VCaP (cell line): ENCODE measurements around the gene RRP9.

Experiments
- H3K27ac ChIP-seq: fragments of 450-650 bp; 2 replicates; pipeline ENCODE4 v1.5.1; 2017
- TF ChIP-seq, protein P1 (sequence below): fragments of 450-650 bp; conservative IDR thresholded peaks from 2 replicates; pipeline ENCODE4 v1.5.1; 2017; ENCODE audit warnings: mild to moderate bottlenecking, moderate library complexity

Gene RRP9

DNA sequence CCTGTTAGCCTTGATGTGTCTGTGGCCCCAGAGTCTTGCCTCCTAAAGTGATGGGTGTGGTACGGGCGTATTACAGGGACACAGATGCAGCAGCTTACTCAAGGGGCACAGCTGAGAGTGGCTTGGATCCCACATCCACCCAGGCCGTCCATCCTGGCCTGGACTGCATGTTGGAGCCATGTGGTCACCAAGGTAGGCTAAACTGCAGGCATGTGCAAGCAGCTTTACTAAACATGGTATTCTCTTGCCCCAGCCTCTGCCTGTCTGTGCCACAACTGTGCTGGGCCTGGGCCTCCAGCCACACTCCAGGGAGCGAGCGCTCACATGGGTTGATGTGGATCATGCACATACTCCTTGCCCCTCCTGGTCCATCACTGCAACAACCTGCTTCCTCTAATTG is 7.4 kb upstream of the RRP9 start:
- TF ChIP-seq, protein P1, sequence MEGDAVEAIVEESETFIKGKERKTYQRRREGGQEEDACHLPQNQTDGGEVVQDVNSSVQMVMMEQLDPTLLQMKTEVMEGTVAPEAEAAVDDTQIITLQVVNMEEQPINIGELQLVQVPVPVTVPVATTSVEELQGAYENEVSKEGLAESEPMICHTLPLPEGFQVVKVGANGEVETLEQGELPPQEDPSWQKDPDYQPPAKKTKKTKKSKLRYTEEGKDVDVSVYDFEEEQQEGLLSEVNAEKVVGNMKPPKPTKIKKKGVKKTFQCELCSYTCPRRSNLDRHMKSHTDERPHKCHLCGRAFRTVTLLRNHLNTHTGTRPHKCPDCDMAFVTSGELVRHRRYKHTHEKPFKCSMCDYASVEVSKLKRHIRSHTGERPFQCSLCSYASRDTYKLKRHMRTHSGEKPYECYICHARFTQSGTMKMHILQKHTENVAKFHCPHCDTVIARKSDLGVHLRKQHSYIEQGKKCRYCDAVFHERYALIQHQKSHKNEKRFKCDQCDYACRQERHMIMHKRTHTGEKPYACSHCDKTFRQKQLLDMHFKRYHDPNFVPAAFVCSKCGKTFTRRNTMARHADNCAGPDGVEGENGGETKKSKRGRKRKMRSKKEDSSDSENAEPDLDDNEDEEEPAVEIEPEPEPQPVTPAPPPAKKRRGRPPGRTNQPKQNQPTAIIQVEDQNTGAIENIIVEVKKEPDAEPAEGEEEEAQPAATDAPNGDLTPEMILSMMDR = no peak
- no peak overlapping the region for H3K27ac ChIP-seq

DNA sequence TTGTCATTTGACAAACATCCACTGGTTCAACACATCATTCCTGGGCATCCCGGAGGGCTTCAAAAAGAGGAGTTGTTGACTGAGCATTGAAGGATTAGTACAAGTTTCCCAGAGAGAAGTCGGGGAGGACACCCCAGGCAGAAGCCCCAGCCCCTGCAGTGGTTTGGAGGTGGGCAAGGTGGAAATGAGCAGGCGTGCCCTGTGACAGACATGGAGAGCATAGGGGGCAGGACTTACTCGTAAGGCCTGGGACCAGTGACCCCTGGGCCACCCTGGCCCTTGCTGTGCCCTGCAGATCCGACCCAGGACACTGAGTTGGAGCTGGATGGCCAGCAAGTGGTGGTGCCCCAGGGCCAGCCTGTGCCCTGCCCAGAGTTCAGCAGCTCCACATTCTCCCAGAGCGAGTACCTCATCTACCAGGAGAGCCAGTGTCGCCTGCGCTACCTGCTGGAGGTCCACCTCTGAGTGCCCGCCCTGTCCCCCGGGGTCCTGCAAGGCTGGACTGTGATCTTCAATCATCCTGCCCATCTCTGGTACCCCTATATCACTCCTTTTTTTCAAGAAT is 6.4 kb upstream of the RRP9 start:
- TF ChIP-seq, protein P1 = no peak
- H3K27ac ChIP-seq = no peak overlapping the region

DNA sequence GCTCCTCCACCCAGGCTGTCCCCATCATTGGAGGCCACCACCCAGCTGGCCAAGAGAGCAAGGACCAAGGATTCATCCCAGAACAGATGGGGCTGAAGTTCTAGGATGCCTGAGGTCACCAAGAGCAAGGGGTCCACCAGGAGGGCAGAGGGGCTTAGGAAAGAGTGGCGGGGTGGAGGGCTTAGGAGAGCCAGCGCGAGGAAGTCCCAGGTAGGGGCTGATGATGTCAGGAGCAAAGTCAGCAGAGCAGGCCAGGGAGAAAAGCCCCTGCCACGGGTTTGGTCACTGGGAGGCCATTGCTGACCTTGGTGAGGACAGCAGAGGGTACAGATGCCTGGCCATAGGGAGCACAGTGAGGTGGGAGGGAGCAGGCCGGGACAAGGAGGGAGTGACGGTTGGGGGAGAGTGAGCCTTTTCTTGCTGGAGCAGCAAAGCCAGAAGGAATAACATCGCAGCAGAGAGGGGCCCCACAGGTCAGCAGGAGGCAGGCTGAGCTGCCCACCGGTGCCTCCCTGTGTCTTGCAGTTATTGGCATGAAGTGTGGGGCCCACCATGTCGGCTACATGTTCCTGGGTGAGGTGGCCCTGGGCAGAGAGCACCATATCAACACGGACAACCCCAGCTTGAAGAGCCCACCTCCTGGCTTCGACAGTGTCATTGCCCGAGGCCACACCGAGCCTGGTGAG is 5.7 kb upstream of the RRP9 start:
- H3K27ac ChIP-seq = no peak overlapping the region
- TF ChIP-seq, protein P1 = no peak

DNA sequence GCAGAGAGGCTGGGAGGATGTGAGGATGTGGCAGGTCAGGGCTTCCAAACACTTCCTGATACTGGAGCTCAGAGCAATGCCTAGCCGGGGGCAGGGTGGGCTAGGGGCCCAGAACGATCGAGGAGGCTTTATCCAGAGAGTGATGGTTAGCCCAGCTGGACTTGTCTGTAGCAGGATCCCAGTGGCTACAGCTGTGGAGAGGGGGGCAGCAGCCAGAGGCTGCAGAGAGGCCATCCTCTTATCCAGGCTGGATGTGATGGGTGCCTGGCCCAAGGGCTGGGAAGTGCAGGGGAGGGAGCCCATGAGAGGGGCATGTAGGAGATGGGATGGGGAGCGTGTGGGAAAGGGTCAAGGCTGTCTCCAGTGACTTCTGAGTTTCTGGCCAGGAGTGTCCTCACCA is 5.1 kb upstream of the RRP9 start:
- no peak overlapping the region for H3K27ac ChIP-seq
- TF ChIP-seq, protein P1 = no peak

DNA sequence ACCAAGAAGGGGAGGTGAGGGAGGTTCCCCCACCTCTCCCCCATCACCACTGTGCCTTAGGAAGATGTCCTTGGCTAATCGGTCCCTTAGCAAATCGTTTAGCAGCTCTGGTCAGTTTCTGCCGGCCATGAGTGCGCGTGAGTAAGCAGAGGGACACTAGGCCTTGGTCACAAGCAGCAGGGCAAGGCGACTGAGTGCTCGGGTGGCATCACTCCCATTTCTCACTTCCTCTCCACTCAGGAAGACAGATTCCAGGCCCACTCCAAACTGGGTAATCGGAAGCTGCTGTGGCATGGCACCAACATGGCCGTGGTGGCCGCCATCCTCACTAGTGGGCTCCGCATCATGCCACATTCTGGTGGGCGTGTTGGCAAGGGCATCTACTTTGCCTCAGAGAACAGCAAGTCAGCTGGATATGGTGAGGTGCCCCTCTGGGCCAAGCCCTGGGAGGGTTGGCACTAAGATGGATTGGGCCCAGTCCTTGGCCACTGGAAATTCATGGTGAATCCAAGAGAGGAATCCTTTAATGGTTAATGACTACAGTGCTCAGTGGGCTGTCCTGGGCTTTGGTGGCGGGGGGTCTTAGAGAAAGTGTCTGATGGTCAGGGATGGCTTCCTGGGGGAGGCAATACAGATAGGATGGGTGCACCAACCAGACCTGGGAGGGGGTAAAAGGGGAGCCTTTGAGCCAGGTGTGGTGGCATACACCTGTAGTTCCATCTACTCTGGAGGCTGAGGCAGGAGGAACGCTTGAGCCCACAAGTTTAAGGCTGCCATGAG is 4.4 kb upstream of the RRP9 start:
- no peak overlapping the region for H3K27ac ChIP-seq
- TF ChIP-seq, protein P1 = no peak

DNA sequence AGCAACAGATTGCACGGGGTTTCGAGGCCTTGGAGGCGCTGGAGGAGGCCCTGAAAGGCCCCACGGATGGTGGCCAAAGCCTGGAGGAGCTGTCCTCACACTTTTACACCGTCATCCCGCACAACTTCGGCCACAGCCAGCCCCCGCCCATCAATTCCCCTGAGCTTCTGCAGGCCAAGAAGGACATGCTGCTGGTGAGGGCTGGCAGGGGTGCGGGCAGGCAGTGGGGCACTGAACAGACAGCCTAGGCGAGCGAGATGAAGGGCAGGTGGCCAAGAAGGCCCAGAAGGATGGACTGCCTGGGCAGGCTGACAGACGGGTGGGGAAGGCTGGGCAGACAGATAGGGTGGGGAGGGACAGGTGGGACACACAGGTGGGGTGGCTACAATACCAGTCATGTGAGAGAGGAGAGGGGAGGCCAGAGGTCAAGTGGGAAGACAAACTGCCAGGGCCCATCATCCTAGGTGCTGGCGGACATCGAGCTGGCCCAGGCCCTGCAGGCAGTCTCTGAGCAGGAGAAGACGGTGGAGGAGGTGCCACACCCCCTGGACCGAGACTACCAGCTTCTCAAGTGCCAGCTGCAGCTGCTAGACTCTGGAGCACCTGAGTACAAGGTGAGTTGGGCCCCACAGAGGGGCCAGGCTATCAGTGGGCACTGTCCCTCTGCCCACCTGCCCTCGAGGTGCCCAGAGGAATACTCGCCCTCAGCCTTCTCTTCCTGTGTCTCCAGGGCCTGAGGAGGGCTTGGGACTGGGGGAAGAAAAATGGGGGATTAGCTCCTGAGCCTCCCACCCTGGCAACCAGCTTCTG is 3.5 kb upstream of the RRP9 start:
- H3K27ac ChIP-seq = no peak overlapping the region
- TF ChIP-seq, protein P1 = no peak

DNA sequence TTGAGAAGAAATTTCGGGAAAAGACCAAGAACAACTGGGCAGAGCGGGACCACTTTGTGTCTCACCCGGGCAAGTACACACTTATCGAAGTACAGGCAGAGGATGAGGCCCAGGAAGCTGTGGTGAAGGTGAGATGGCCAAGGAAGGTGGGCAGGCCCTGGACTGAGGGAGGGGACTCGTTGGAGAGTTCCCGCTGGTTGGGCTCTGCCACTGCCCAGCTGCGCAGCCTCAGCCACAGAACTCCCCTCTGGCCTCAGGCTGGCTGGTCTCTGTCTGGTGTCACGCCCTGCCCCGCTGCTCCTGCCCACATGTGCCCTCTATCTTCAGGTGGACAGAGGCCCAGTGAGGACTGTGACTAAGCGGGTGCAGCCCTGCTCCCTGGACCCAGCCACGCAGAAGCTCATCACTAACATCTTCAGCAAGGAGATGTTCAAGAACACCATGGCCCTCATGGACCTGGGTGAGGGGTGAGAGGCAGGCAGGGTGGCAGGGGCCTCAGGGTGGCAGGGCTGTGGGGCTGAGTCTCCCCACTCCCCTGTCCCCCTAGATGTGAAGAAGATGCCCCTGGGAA is 2.8 kb upstream of the RRP9 start:
- no peak overlapping the region for H3K27ac ChIP-seq

More for the DNA sequence above, 2.8 kb upstream of the RRP9 start:
- TF ChIP-seq, protein P1 = no peak
